Esophagus squamous epithelium (tissue), 4 donors: ENCODE data around the gene PLEKHA3.

Experiments used
- CTCF ChIP-seq, 6 experiments: fragments of 450-650 bp in 4 of 6; fragments of 200-600 bp in 2 of 6; sonication (generic) in 2 of 6; IDR thresholded peaks; one replicate each; pipeline ENCODE4 v1.5.1; 2016 to 2019; ENCODE audit warnings: antibody characterized with exemption in 6 of 6, mild to moderate bottlenecking in 4 of 6, moderate library complexity in 4 of 6
- POLR2A ChIP-seq, 4 donors: fragments of 450-650 bp; IDR thresholded peaks; one replicate each; pipeline ENCODE4 v1.6.1; 2017; ENCODE audit warnings: antibody characterized with exemption in 4 of 4, mild to moderate bottlenecking in 4 of 4, moderate library complexity in 3 of 4

- TF ChIP-seq CTCF (IDR thresholded peaks at IDR 0.05) (no peak), POLR2A (IDR thresholded peaks at IDR 0.05) (no peak)
Observed at GRCh38 chr2:178529194-178529593, 48.9 kb downstream of the PLEKHA3 start.
